Chondrocyte (in vitro differentiated cells): ENCODE data around the gene USH2A. TPM values are rescaled to one million over a fixed set of nuclear protein-coding genes. Genes with fewer than 3 reads are reported as not detected.

Experiments used
- DNase-seq: peaks from one replicate; pipeline ENCODE4 v3.0.0; 2021; ENCODE audit warnings: mixed read lengths, low spot score
- H3K27ac Mint-ChIP-seq: one replicate; pipeline ENCODE4 v1.8.0; 2021; ENCODE audit warnings: mild to moderate bottlenecking, moderate library complexity, mixed read lengths; ENCODE audit not compliant: unreplicated experiment
- H3K27me3 Mint-ChIP-seq: 2 replicates; pipeline ENCODE4 v1.8.0; 2021; ENCODE audit warnings: low read depth, mixed read lengths
- H3K36me3 Mint-ChIP-seq: 2 replicates; pipeline ENCODE4 v1.8.0; 2021; ENCODE audit warnings: low read depth, mixed read lengths
- H3K4me1 Mint-ChIP-seq: 2 replicates; pipeline ENCODE4 v1.8.0; 2021; ENCODE audit warnings: low read depth, mild to moderate bottlenecking, mixed read lengths
- H3K4me3 Mint-ChIP-seq: one replicate; pipeline ENCODE4 v1.8.0; 2021; ENCODE audit warnings: mild to moderate bottlenecking, moderate library complexity, mixed read lengths; ENCODE audit not compliant: unreplicated experiment
- H3K9me3 Mint-ChIP-seq: 2 replicates; pipeline ENCODE4 v1.8.0; 2021; ENCODE audit warnings: low read depth, mixed read lengths
- CTCF ChIP-seq: fragments of 200-600 bp; sonication (generic); IDR thresholded peaks from 2 replicates; pipeline ENCODE4 v1.5.0; 2021; ENCODE audit warnings: antibody characterized with exemption, mild to moderate bottlenecking, moderate library complexity
- total RNA-seq: library from RNA; stranded (reverse); gene quantifications from 3 replicates; pipeline ENCODE4 v1.2.1, GENCODE V29; 2021

The USH2A gene
- total RNA-seq, 1 donor from 2014 or later, result not detected

GRCh38 chr1:215651867-215652266, 771.4 kb downstream of the USH2A start:
- no peak overlapping the region for H3K4me3 Mint-ChIP-seq
- no peaks in the 10 kb centered on the region for H3K9me3 Mint-ChIP-seq
- DNase-seq, result no peak
- TF ChIP-seq CTCF, result no peak
- no peaks in the 10 kb centered on the region for H3K4me1 Mint-ChIP-seq
- H3K36me3 Mint-ChIP-seq, result no peaks in the 10 kb centered on the region
- peaks cover 34% of the 10 kb centered on the region for H3K27me3 Mint-ChIP-seq
- H3K27ac Mint-ChIP-seq, result no peak overlapping the region

- no peaks in the 10 kb centered on the region for H3K9me3 Mint-ChIP-seq
- TF ChIP-seq CTCF, result no peak
- H3K4me1 Mint-ChIP-seq, result no peaks in the 10 kb centered on the region
- no peaks in the 10 kb centered on the region for H3K36me3 Mint-ChIP-seq
- DNase-seq, result no peak
- peaks cover 31% of the 10 kb centered on the region for H3K27me3 Mint-ChIP-seq
- H3K27ac Mint-ChIP-seq, result no peak overlapping the region
- no peak overlapping the region for H3K4me3 Mint-ChIP-seq
These were observed 772.6 kb downstream of the USH2A start for GRCh38 chr1:215650446-215651149.

- Mint-ChIP-seq H3K27ac (no peak overlapping the region), H3K4me3 (no peak overlapping the region), H3K27me3 (peaks cover 41% of the 10 kb centered on the region), H3K9me3 (peaks cover 3% of the 10 kb centered on the region), H3K4me1 (no peaks in the 10 kb centered on the region), H3K36me3 (peaks cover 2% of the 10 kb centered on the region)
- DNase-seq, result no peak
- no peak for TF ChIP-seq CTCF
These were observed 774.3 kb downstream of the USH2A start for GRCh38 chr1:215648957-215649356.

- Mint-ChIP-seq H3K9me3 (peaks cover 4% of the 10 kb centered on the region), H3K27me3 (peaks cover 35% of the 10 kb centered on the region), H3K4me1 (no peaks in the 10 kb centered on the region), H3K36me3 (peaks cover 2% of the 10 kb centered on the region), H3K27ac (no peak overlapping the region), H3K4me3 (no peak overlapping the region)
- TF ChIP-seq CTCF, result no peak
- no peak for DNase-seq
These were observed 775.5 kb downstream of the USH2A start for GRCh38 chr1:215647738-215648137.

- Mint-ChIP-seq H3K36me3 (peaks cover 2% of the 10 kb centered on the region), H3K4me1 (no peaks in the 10 kb centered on the region), H3K27ac (no peak overlapping the region), H3K27me3 (peaks cover 29% of the 10 kb centered on the region), H3K9me3 (peaks cover 4% of the 10 kb centered on the region), H3K4me3 (no peak overlapping the region)
- DNase-seq, result no peak
- TF ChIP-seq CTCF, result no peak
These were observed 777.4 kb downstream of the USH2A start for GRCh38 chr1:215645861-215646260.
